ENCODE results near the gene AKT2.

Gene AKT2

GRCh38 chr19:40241125-40241808 lies 43.9 kb downstream of the AKT2 start:
- H3K4me3 ChIP-seq (ENCODE audit: low read depth, low read length): no peak overlapping the region
- no peak for TF ChIP-seq CTCF (IDR thresholded peaks at IDR 0.05; ENCODE audit: low read depth, low read length, missing control alignments)
- no peak for DNase-seq (ENCODE audit: low read depth)

GRCh38 chr19:40240332-40240731 lies 44.8 kb downstream of the AKT2 start:
- H3K4me3 ChIP-seq (ENCODE audit: low read depth, low read length): no peak overlapping the region
- no peak for DNase-seq (ENCODE audit: low read depth)
- no peak for TF ChIP-seq CTCF (IDR thresholded peaks at IDR 0.05; ENCODE audit: low read depth, low read length, missing control alignments)

- H3K4me3 ChIP-seq (ENCODE audit: low read depth, low read length): no peak overlapping the region
- no peak for DNase-seq (ENCODE audit: low read depth)
- no peak for TF ChIP-seq CTCF (IDR thresholded peaks at IDR 0.05; ENCODE audit: low read depth, low read length, missing control alignments)
Measured at GRCh38 chr19:40239415-40240226, 45.5 kb downstream of the AKT2 start.

GRCh38 chr19:40238775-40239174 lies 46.4 kb downstream of the AKT2 start:
- H3K4me3 ChIP-seq (ENCODE audit: low read depth, low read length): no peak overlapping the region
- DNase-seq (ENCODE audit: low read depth): no peak
- TF ChIP-seq CTCF (IDR thresholded peaks at IDR 0.05; ENCODE audit: low read depth, low read length, missing control alignments): no peak

- no peak for DNase-seq (ENCODE audit: low read depth)
- no peak overlapping the region for H3K4me3 ChIP-seq (ENCODE audit: low read depth, low read length)
- TF ChIP-seq CTCF (IDR thresholded peaks at IDR 0.05; ENCODE audit: low read depth, low read length, missing control alignments): no peak
Measured at GRCh38 chr19:40237791-40238190, 47.4 kb downstream of the AKT2 start.

- H3K4me3 ChIP-seq (ENCODE audit: low read depth, low read length): no peak overlapping the region
- TF ChIP-seq CTCF (IDR thresholded peaks at IDR 0.05; ENCODE audit: low read depth, low read length, missing control alignments): no peak
- DNase-seq (ENCODE audit: low read depth): no peak
Measured at GRCh38 chr19:40236366-40236765, 48.8 kb downstream of the AKT2 start.
